IPS-11a (cell line): ENCODE data around the gene PEX13.
A peak's percentile ranks its signal among the peaks of the same experiment; 100 is the strongest.
"Not testable (repeated sequence)": the region's sequence is repeated elsewhere in the genome, so short reads cannot be mapped to it uniquely, and the experiment has no call there.

Experiments
- H3K4me3 ChIP-seq: one replicate; pipeline ENCODE4 v1.5.1; 2013; ENCODE audit warnings: low read depth, low read length, control low read depth

PEX13 gene, protein sequence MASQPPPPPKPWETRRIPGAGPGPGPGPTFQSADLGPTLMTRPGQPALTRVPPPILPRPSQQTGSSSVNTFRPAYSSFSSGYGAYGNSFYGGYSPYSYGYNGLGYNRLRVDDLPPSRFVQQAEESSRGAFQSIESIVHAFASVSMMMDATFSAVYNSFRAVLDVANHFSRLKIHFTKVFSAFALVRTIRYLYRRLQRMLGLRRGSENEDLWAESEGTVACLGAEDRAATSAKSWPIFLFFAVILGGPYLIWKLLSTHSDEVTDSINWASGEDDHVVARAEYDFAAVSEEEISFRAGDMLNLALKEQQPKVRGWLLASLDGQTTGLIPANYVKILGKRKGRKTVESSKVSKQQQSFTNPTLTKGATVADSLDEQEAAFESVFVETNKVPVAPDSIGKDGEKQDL

DNA sequence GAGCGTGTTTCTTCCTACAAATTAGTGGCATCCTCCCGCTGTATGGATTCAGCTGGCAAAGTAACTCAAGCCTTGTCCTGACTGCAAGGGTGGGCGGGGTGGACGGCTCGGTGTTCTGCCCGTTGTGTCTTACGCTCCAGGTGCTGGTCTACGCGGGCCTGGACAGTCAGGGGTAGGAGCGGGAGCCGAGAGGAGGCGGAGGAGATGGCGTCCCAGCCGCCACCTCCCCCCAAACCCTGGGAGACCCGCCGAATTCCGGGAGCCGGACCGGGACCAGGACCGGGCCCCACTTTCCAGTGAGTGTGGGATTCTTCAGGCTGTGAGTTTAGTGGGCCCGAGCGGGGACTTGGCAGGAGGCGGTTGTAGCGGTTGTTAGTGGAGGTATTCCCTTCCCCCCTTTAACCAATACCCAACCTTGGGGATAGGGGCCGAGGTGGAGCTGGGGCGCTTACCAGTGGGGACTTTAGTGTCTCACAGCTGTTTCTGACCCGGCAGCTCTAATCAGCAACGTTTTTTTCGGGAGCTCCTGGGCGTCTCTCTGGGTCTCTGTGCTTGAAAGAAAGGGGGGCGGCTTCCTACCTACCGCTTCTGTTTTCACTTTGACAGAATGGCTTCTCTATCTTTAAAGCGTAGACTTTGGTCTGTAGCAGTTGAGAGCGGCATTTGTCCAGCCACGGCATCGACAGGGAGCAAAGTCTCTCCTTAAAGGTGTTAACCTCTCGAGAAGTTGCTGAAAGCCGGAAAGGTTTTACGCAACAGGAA is at the start of gene PEX13, which contains the start of gene PUS10:
Gene PEX13, plus strand, starts transcription at position 165 of the 762 bp plus-strand sequence. Its CDS starts 40 bp downstream, at position 205.
Gene PUS10, minus strand, starts transcription at position 700 of the 762 bp plus-strand sequence. CDS start 6,365 bp downstream, outside the sequence.
- peak within 1 kb of the TSS; percentile 97 for H3K4me3 ChIP-seq

DNA sequence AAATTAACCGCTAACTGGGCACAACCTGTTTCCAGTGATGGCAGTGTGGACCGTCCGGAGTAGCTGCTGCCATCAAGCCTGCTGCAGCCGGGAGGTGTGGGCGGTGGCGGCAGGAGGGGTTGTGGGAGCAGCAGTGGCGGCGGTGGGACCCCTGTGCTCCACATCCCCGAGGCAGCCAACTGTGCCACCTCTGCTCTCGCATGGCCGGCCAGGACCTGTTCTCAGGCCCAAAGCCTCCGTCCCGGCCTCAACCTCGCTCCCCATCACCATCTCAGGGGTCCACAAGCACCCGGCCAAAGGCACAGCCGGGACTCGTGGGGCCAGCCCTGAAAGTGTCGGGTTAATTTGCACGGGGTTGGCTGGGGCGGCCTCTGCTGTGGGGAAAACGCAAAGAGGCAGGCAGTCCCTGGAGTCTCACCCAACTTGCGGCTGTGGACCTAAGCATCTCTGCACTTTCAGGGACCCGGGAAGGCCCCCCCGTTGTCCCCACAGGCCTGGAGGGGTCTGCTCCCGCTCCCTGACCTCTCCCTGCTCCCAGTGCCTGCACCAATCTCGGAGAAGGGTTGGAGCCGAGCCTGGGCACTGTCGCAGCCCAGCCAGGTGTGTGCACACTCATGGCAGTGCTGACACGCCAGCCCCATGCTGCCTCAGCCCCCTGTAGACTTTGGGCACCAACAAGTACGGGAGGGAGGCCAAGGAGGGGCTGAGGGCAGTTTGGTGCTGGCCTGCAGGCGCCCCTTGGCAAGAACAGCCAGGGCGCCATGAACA is 44.4 kb upstream of the PEX13 start:
- no peak overlapping the region for H3K4me3 ChIP-seq

DNA sequence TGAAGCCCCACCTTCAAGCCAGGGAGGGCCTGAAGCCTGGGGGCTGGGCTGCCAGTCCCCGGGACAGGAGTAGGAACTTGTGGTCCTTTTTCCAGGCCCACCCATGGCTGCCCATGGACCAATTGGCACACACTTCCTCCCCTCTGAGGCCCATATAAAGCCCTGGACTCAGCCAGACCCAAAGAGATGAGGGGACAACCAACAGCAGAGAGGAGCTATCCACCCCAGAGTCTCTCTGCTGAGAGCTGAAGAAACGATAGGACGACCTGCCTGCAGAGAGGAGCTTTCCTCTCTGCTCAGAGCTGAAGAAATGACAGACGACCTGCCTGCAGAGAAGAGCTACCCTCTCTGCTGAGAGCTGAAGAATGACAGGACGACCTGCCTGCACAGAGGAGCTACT is 43.8 kb upstream of the PEX13 start:
- H3K4me3 ChIP-seq: no peak overlapping the region

DNA sequence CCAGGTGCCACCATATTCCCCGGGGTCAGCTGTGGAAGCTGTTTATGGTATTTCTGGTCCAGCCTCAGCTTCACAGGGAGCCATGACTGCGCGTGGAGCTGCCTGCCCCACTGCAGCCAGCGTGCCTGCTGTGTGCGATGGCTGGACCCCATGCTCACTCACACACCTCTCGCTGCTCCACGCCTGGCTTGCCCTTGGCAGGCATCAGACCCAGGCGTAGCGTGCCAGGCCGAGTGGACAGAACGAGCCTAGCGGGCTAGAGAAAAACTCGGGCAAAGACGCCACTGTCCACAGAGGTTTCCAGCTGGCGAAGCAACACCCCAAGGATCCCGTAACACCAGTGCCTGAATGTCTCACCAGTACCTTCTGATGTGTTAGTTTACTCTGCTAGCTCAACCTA is 42.9 kb upstream of the PEX13 start:
- H3K4me3 ChIP-seq: no peak overlapping the region

DNA sequence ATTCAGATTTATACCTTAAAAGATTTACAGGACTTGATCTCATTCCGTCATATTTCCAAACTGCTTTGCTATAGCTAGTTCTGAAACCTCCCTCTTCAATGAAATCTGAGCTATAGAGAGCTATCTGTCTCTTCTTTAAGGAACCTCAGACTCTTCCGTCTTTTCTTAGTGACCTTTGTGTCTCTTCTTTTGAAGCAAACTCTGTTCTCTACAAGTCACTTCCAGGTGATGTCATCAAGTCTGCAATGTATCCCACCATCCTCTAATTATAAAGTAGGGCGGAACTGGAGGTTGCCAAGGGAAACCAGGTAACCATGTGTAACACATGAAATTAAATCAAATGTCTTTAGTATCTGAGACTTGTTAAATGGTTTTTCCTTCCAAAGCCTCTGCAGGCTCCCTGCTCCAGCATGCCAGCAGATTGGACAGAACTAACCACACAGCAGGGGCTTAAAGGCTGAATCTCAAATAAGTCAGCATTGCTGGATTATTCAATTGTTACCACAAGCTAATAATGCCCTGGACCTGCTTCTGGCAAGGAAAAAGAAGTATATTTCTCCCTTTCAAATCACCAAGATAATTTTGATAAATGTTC is 41.2 kb upstream of the PEX13 start:
- no peak overlapping the region for H3K4me3 ChIP-seq

DNA sequence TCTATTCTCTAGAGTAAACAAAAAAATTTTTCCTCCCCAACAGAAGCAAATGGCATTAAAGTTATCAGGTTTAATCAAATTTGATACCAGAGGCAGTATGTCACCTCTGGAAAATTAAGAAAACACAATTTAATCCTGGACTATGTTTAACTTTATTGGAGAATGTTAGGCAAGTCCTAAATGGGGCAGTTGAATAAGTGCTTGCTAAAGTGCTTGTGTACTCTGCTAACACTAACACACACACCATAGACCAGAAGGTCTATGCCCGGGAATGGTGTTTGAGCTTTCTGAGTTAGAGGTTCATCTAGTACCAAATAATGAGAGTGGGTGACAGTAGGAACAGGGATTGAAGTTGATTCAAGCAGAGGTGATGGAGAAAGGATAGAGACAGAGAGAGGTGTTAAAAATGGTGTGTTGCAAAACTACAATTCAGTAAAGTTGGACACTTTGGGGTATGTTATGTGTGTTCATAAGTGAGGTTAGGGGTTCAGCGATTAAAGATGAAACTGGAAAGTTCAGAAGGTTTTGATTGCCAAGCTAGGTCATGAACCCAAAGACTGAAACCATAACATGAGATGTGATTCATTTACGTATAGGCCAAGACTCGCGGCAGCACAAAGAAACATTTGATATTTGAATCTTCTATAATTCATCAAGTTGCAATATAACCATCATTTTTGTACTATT is 40.5 kb upstream of the PEX13 start:
- H3K4me3 ChIP-seq: no peak overlapping the region

DNA sequence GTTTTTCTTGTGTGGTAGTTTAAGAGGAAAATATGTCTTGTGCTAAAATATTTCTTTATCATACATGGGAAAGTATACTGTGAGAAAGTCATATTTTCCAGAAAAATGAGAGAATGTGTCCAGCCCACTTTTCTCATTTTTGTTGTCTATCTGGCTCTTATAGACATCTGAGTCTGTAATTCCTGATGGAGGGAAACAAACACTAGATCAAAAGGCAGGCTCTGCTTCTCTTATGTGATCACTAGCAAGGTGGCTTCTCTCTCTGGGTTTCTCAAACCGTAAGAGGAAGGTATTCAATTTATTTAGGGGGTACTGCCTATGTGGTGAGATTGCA is 40.0 kb upstream of the PEX13 start:
- no peak overlapping the region for H3K4me3 ChIP-seq

DNA sequence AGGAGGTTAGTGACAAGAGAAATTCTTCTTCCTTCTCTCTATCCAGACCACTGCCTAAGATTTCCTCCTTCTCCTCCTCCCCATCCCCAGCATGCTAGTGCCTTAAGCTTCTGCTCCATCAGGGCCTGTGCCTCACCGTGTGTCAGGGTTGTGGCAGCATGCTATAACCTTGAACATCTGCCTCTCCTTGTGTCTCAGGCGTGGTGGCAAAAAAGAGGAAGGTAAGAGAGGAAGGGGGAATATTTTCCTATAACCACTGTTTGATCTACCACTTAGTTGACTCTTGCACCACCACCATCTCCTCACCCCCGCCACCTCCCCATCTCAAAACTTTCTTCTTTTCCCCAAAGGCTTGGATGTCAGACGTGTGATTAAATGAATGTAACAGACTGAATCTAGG is 38.3 kb upstream of the PEX13 start:
- H3K4me3 ChIP-seq: no peak overlapping the region

DNA sequence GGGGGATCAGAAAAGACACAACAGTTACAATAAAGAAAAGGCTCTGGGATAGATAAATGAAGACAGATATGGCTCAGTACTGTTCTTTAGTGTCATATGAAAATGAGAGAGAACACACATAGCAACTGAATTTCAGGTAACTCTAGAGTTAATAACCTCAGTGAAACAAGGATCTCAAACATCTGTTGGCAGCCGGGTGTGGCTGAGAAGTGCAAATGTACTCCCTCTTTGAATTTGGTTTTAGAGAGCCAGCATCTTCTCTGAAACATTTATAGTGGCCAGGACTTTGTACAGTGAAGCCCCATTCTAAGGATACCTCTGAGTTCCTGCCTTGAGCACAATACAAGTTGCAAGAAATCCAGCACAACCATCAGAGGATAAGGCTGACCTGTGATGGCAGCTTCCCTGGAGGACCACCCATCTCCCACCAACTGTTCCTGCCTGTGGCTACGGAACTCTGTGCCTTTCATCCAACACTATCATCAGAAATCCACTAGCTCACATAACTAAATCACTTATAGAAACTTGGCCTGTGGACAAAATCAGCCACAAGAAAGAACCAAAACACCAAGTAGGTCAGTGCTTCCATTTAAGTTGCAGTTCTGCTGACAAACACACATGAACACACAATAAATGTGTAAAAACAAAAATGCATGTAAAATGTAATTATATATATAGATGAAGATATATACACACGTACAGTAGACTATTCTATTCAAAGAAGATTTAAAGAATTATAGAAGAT is 37.3 kb upstream of the PEX13 start:
- H3K4me3 ChIP-seq: no peak overlapping the region

DNA sequence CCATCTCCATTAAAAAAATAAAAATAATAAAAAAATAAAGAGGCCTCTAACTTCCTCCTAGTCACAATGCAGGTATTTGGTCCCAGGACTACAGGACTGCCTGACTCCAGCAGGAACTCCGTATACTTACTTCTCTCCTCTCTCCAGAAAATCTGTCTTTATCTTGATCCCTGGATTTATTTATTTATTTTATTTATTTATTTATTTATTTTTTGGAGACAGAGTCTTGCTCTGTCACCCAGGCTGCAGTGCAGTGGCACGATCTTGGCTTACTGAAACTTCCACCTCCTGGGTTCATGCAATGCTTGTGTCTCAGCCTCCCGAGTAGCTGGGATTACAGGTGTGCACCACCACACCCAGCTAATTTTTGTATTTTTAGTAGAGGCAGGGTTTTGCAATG is 35.5 kb upstream of the PEX13 start:
- H3K4me3 ChIP-seq: not testable (repeated sequence)

DNA sequence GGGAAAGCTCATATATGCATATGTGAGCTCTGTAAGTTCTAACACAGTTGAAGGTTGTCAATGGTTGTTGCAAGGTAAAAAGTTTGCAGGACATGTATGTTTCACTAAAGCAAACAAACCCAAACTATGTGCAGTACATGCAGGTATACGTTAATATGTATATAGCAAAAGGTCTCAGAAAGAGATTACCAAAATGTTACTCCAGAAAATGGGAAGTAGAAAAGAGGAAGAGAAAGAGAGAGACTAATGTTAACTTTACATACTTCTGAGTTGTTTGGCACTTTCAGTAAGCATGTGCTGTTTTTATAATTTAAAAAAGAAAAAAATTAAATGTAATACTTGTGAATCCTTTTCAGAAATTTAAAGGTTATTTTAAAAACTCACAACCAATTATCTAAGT is 32.8 kb upstream of the PEX13 start:
- no peak overlapping the region for H3K4me3 ChIP-seq

DNA sequence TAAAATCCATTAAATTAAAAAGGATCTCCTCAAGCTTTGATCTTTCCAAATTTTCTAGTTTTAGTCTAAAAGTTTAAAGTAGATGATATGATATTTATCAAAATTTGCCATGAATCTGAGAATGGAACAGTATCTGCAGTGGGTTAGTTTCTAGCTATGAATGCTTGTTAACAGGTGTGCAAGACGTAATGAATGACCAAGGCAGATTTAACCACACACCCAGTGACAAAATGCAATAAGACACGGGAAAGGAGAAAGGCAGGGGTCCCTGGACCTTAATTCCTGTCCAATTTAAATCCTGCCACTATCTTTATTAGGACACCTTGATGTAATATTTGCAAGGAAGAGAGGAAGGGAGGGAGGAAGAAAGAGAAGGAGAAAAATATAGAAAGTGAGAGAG is 30.5 kb upstream of the PEX13 start:
- H3K4me3 ChIP-seq: no peak overlapping the region

DNA sequence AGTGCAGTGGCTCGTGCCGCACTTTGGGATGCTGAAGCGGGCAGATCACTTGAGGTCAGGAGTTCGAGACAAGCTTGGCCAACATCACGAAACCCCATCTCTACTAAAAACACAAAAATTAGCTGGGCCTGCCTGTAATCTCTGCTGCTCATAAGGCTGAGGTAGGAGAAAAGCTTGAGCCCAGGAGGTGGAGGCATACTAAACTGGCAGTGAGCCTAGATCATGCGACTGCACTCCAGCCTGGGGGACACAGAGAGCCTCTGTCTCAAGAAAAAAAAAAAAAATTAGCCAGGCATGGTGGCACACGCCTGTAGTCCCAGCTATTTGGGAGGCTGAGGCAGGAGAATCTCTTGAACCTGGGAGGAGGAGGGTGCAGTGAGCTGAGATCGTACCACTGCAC is 29.9 kb upstream of the PEX13 start:
- not testable (repeated sequence) for H3K4me3 ChIP-seq

DNA sequence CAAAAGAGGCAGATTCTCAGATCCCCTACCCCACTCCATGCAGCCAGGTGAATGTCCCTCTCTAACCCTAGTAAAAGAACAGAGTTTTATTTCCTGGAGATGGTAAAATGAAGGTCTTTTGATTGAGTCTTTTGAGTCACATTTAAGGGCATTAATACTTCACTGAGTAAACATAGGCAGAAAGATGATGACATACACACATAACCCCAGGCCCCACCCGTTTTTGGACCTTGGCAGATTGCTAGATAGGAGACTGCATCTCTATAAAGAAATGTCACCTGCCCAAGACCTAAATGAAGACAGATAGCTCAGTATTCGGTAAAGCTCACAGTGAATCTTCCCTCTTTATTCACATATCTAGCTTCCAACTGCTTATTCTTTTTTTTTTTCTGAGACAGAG is 28.3 kb upstream of the PEX13 start:
- H3K4me3 ChIP-seq: no peak overlapping the region

DNA sequence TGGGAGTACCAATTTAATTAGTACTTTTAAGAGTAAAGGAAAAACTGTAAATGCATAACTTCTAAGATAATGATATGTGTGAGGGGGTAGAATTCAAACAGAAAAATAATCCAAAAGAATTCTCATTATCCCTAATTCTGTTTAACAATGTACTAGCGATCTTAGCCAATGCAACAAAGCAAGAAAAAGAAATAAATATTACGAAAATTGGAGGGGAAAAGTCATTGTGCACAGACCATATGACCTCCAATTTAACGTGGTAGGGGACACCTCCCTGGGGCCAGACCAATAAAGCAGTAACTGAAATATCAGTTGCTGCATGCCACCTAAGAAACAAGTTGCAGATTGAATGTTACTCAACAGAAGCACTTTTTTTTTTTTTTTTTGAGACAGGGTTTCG is 25.9 kb upstream of the PEX13 start:
- no peak overlapping the region for H3K4me3 ChIP-seq

DNA sequence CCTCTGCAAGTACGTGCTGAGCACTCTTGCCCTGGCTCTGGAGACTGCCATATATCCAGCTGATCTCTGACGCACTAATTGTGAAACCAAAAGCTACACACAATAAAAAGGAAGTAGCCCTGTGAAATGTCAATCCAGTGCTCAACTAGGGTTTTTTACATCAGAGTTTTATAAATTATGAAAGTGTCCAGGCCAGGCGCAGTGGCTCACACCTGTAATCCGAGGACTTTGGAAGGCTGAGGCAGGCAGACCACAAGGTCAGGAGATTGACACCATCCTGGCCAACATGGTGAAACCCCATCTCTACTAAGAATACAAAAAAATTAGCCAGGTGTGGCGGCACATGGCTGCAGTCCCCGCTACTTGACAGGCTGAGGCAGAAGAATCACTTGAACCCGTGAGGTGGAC is 24.5 kb upstream of the PEX13 start:
- H3K4me3 ChIP-seq: no peak overlapping the region

DNA sequence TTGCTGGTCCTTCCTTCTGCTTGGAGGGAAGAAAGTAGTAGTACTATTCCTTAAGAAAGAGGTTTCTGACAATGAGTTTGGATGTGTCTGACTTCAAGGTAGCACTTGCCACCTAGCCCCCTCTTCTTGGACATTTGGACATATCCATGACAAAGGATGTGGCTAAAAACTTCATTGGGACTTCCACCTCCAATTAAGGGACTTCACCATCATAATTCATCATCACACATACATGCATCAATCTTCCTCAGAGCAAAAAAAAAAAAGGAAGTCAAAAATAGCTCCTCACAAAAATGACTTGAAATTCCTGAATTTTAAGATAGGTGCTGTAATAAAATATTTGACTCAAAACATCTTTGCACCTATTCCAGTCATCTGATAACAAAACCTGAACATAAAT is 23.4 kb upstream of the PEX13 start:
- H3K4me3 ChIP-seq: no peak overlapping the region

DNA sequence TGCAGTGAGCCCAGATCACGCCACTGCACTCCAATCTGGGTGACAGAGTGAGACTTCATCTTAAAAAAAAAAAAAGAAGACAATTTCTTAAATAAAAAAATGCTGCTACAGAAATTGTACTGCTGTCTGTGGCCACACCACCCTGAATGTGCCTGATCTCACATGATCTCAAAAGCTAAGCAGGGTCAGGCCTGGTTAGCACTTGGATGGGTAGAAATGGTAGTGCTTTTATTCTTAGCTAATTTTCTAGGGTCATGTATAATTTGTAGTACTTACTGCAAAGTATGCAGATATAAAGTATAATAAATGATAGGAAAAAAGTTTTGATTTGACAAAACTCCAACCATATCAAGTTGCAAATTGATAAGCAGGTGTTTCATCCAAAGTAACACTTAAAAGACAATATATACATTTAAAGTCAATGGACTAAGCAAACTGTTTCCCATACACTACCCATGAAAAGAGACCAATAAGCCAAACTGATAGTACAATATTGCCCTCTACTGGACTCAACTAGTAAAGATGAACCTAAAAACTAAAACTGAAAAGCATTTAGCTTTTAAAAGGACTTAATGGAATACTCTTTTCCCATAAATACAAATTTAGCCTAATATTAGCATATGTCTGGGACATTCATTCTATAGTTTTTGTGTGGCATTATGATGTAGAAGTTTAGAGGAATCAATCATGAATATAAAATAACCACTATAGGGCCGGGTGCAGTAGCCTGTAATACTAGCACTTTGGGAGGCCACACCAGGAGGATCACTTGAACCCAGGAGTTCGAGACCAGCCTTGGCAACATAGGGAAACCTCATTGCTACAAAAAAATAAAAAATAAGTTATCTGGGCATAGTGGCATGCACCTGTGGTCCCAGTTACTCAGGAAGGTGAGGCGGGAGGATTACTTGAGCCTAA is 18.6 kb upstream of the PEX13 start:
- H3K4me3 ChIP-seq: no peak overlapping the region

DNA sequence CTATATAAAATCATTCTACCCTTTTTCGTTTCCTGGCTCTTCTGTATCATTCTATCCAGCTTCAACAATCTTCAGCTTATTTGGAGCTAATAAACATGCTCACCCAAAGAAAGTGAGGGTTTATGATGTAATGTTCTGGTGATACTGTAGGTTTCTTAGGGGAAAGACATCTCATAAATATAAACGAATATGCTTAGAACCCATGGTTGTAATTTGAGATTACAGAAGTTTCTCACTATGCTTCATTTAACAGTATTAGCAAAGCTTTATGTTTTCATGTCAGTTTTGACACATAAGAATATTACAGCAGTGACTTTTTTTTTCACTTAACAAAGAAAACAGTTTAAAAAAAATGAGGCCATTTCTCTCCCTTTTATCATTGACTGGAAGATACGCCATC is 11.8 kb upstream of the PEX13 start:
- no peak overlapping the region for H3K4me3 ChIP-seq
